ENCODE measurements around the gene GPX4. TPM values are rescaled to one million over a fixed set of nuclear protein-coding genes. Genes with fewer than 3 reads are reported as not detected.
A peak's percentile ranks its signal among the peaks of the same experiment; 100 is the strongest.

GPX4 gene
- total and polyA plus RNA-seq, 2 of the 13 experiments (the other 11 are each of a cell fraction or from before 2014, with no cell fraction given), result 535 to 613 TPM

GRCh38 chr19:1113986-1114483 is 10.2 kb downstream of the GPX4 start (continued):
- no peak for TF ChIP-seq MLXIP (CRISPR knock-in tag; IDR thresholded peaks at IDR 0.05; ENCODE audit: borderline replicate concordance)
- TF ChIP-seq HBP1 (CRISPR knock-in tag; IDR thresholded peaks at IDR 0.05; ENCODE audit: low read depth), result no peak
- TF ChIP-seq AGO2 (optimal IDR thresholded peaks at IDR 0.05; ENCODE audit: low read depth, low read length), result peak; percentile 87
- 0 out of 2 replicates have a peak, but pooled peaks have one; percentile 32 for TF ChIP-seq ZNF710 (CRISPR knock-in tag; IDR thresholded peaks at IDR 0.05; ENCODE audit: borderline replicate concordance)
- no peak for TF ChIP-seq BATF2 (CRISPR knock-in tag; IDR thresholded peaks at IDR 0.05)
- TF ChIP-seq MIER3 (CRISPR knock-in tag; IDR thresholded peaks at IDR 0.05; ENCODE audit: borderline replicate concordance), result no peak
- TF ChIP-seq ZNF232 (CRISPR knock-in tag; IDR thresholded peaks at IDR 0.05; ENCODE audit: borderline replicate concordance), result no peak
- no peak for TF ChIP-seq GZF1 (CRISPR knock-in tag; IDR thresholded peaks at IDR 0.05)
- no peak for TF ChIP-seq ZSCAN12 (CRISPR knock-in tag; IDR thresholded peaks at IDR 0.05)
- TF ChIP-seq ZNF503 (CRISPR knock-in tag; IDR thresholded peaks at IDR 0.05), result no peak
- TF ChIP-seq TAF15 (IDR thresholded peaks at IDR 0.05; ENCODE audit: low read depth, low read length, poor library complexity, severe bottlenecking), result no peak
- TF ChIP-seq CTCF (CRISPR knock-in tag; IDR thresholded peaks at IDR 0.05), result no peak
- TF ChIP-seq ZNF780A (CRISPR knock-in tag; IDR thresholded peaks at IDR 0.05), result no peak
- no peak for TF ChIP-seq SOX13 (IDR thresholded peaks at IDR 0.05)
- TF ChIP-seq SOX13 (CRISPR knock-in tag; conservative IDR thresholded peaks at IDR 0.05 in 1 of 2, IDR thresholded peaks at IDR 0.05 in 1 of 2), result no peak
- TF ChIP-seq KAT7 (CRISPR knock-in tag; IDR thresholded peaks at IDR 0.05; ENCODE audit: borderline replicate concordance), result no peak
